RWPE2 (cell line): ENCODE measurements around the gene FOXE3.

Source experiments
- ATAC-seq: fragments of 200-7000 bp; cut with Tn5 transposase; 3 replicates; pipeline ENCODE4 v1.9.1; 2021; ENCODE audit warnings: low read depth
- DNase-seq: peaks from one replicate; pipeline ENCODE4 v3.0.0-alpha.2; 2020; ENCODE audit warnings: low spot score
- H3K27ac ChIP-seq: fragments of 450-650 bp; 2 replicates; pipeline ENCODE4 v1.5.1; 2017; ENCODE audit warnings: mild to moderate bottlenecking; ENCODE audit not compliant: poor library complexity, severe bottlenecking
- H3K27me3 ChIP-seq: fragments of 250-450 bp; sonication (Bioruptor Pico); 2 replicates; pipeline ENCODE4 v1.5.1; 2021; ENCODE audit warnings: mild to moderate bottlenecking, moderate library complexity; ENCODE audit not compliant: insufficient read depth, poor library complexity, severe bottlenecking
- H3K36me3 ChIP-seq: fragments of 250-450 bp; sonication (Bioruptor Pico); 2 replicates; pipeline ENCODE4 v1.5.1; 2020; ENCODE audit warnings: low read depth, mild to moderate bottlenecking, moderate library complexity
- H3K4me1 ChIP-seq: fragments of 250-450 bp; sonication (Bioruptor Pico); 2 replicates; pipeline ENCODE4 v1.5.1; 2021; ENCODE audit warnings: mild to moderate bottlenecking, moderate library complexity; ENCODE audit not compliant: insufficient read depth, poor library complexity, severe bottlenecking
- H3K4me3 ChIP-seq: fragments of 250-450 bp; sonication (Bioruptor Pico); 2 replicates; pipeline ENCODE4 v1.5.1; 2021; ENCODE audit warnings: mild to moderate bottlenecking, moderate library complexity; ENCODE audit not compliant: severe bottlenecking
- H3K9me3 ChIP-seq: fragments of 250-450 bp; sonication (Bioruptor Pico); 2 replicates; pipeline ENCODE4 v1.5.1; 2021; ENCODE audit warnings: mild to moderate bottlenecking, moderate library complexity; ENCODE audit not compliant: severe bottlenecking
- CTCF ChIP-seq: fragments of 450-650 bp; IDR thresholded peaks from one replicate; pipeline ENCODE4 v1.5.1; 2017; ENCODE audit warnings: mild to moderate bottlenecking, moderate library complexity; ENCODE audit not compliant: poor library complexity, severe bottlenecking

FOXE3 gene

GRCh38 chr1:47460456-47460855 lies 44.4 kb downstream of the FOXE3 start:
- no peak for TF ChIP-seq CTCF
- DNase-seq, result no peak
- Histone ChIP-seq H3K4me3 (no peak overlapping the region), H3K27ac (no peak overlapping the region), H3K4me1 (no peaks in the 10 kb centered on the region), H3K36me3 (no peaks in the 10 kb centered on the region), H3K9me3 (no peaks in the 10 kb centered on the region), H3K27me3 (peaks cover 20% of the 10 kb centered on the region)
- no peak for ATAC-seq

GRCh38 chr1:47465605-47466004 lies 49.5 kb downstream of the FOXE3 start:
- no peak for TF ChIP-seq CTCF
- Histone ChIP-seq H3K36me3 (no peaks in the 10 kb centered on the region), H3K4me3 (no peak overlapping the region), H3K27me3 (peaks cover 5% of the 10 kb centered on the region), H3K9me3 (no peaks in the 10 kb centered on the region), H3K4me1 (no peaks in the 10 kb centered on the region), H3K27ac (no peak overlapping the region)
- DNase-seq, result no peak
- no peak for ATAC-seq
